Measurements from ENCODE around the gene POP5.

POP5 gene

DNA sequence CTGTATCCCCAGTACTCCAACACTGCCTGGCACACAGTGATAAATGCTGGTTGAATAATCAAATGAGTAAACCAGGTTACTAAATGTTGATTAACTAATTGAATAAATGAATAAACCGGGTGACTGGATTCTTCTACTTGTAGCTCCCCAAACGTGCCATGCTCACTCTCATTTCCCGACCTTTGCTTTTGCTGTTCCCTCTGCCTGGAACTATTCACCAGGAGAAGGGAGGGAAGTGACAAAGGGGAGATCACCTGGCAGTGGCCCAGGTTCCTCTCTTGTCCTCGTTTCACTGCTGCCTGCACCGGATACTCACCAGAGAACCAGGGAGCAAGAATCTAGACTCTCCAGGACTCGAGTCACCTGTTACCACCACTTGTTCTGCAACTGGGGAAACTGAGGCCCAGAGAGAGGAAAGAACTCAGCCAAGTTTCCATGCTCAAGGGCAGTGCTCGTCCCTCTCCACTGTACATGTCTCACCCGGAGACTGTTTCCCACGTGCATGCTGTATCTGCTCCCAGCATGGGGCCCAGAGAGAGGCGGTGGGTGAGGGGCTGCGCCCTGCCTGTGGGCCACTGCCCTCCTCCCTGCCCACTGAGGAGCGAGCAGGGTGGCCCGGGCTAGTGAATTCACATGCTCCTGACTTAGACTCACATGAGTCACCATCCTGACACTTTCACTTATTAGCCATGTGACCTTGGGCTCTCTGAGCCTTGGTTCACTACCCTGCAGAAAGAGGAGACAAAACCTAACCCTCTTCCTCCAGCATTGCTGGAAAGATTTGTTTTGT is 17.7 kb upstream of the POP5 start:
- H3K4me3 ChIP-seq (replicated peaks in 1 of 2; ENCODE audit: low read depth in 2 of 2, low read length in 2 of 2), result no peak overlapping the region
- DNase-seq (ENCODE audit: low read depth in 2 of 2), result peak; percentile 23 to 46
- TF ChIP-seq, protein P1, sequence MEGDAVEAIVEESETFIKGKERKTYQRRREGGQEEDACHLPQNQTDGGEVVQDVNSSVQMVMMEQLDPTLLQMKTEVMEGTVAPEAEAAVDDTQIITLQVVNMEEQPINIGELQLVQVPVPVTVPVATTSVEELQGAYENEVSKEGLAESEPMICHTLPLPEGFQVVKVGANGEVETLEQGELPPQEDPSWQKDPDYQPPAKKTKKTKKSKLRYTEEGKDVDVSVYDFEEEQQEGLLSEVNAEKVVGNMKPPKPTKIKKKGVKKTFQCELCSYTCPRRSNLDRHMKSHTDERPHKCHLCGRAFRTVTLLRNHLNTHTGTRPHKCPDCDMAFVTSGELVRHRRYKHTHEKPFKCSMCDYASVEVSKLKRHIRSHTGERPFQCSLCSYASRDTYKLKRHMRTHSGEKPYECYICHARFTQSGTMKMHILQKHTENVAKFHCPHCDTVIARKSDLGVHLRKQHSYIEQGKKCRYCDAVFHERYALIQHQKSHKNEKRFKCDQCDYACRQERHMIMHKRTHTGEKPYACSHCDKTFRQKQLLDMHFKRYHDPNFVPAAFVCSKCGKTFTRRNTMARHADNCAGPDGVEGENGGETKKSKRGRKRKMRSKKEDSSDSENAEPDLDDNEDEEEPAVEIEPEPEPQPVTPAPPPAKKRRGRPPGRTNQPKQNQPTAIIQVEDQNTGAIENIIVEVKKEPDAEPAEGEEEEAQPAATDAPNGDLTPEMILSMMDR (IDR thresholded peaks at IDR 0.05; ENCODE audit: low read depth, low read length), result no peak

DNA sequence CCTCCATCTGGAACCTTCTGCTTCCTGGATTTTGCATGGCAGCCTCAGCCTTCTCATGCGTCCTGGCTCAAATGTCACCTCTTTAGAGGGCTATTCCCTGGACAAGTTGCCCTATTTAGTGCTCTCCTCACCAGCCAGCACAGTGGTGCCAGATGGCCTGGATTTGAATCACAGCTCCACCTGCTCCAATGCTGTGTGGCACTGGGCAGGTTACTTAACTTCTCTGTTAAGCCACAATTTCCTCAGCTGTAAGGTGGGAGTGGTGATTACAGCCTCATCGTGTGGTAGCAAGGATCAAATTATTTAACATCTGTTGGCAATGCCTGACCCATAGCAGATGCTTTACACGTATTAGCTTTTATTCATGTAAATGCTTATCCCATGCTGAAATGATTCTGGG is 16.7 kb upstream of the POP5 start:
- no peak overlapping the region for H3K4me3 ChIP-seq (replicated peaks in 1 of 2; ENCODE audit: low read depth in 2 of 2, low read length in 2 of 2)
- TF ChIP-seq, protein P1 (IDR thresholded peaks at IDR 0.05; ENCODE audit: low read depth, low read length), result no peak
- no peak for DNase-seq (ENCODE audit: low read depth in 2 of 2)

DNA sequence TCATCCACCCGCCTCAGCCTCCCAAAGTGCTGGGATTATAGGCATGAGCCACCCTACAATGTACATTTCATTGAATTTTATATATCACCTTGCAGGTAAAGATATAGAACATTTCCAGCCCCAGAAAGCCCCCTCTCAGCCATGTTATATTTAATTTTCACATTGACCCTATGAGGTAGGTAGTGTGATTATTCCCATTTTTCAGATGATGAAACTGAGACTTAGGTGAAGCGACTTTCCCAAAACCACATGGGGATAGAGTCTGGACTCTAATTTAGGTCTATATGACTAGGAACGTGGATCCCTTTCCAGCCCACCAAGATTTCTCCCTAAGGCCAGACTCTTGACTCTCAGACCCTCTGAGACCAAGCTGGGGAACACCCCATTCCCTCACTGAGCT is 15.7 kb upstream of the POP5 start:
- H3K4me3 ChIP-seq (replicated peaks in 1 of 2; ENCODE audit: low read depth in 2 of 2, low read length in 2 of 2), result no peak overlapping the region
- DNase-seq (ENCODE audit: low read depth in 2 of 2), result no peak
- TF ChIP-seq, protein P1 (IDR thresholded peaks at IDR 0.05; ENCODE audit: low read depth, low read length), result no peak

DNA sequence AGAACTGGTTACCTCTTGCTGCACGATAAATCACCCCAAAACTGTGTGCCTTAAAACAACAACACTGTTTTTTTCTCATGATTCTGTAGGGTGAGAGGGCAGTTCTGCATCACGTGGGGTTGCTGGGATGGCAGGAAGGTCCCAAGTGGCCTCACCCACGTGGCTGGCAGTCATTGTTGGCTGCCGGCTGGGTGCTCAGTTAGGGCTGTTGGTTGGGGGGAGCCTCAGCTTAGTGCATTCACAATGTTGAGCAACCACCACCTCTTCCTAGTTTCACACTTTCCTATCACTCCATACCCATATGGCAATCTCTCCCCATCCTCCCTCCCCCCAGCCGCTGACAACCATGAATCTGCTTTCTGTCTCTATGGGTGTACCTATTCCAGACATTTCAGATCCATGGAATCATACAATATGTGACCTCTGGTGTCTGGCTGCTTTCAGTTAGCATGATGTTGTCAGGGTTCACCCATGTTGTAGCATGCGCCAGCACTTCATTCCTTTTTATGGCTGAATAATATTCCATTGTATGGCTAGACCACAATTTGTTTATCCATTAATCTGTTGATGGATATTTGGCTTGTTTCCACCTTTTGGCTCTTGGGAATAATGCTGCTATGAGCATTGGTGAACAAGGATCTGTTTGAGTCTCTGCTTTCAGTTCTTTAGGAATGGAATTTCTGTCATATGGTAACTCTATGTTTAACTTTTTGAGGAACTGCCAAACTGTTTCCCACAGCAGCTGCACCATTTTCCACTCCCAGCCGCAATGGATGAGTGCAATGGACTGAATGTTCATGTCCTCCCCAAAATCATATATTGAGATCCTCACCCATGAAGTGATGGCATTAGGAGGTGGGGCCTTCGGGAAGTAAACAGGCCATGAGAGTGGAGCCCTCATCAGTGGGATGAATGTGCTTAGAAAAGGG is 11.2 kb upstream of the POP5 start:
- no peak for DNase-seq (ENCODE audit: low read depth in 2 of 2)
- H3K4me3 ChIP-seq (replicated peaks in 1 of 2; ENCODE audit: low read depth in 2 of 2, low read length in 2 of 2), result no peak overlapping the region
- TF ChIP-seq, protein P1 (IDR thresholded peaks at IDR 0.05; ENCODE audit: low read depth, low read length), result no peak

DNA sequence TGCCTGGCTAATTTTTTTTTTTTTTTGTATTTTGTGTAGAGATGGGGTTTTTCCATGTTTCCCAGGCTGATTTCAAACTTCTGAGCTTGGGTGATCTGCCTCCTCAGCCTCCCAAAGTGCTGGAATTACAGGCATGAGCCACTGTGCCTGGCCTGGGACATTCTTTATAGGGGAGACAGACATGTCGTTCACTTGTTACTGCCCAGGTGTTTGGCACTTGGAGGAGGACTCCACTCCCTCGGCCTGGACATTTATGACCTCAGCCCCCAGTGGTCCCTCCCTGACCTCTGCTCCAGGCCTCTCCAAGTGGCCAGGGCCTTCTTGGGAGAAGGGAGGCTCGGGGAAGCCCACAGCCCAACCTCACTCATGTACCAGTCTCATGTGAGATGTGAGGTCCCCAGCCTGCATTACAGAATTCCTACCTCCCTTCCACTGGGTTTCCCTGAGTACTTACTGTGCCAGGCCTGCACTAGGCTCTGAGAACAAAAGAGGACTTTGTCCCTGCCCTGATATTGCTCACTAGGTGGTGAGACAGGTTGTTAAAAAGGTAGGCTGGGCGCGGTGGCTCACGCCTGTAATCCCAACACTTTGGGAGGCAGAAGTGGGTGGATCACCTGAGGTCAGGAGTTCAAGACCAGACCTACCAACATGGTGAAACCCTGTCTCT is 9.7 kb upstream of the POP5 start:
- DNase-seq (ENCODE audit: low read depth in 2 of 2), result no peak
- TF ChIP-seq, protein P1 (IDR thresholded peaks at IDR 0.05; ENCODE audit: low read depth, low read length), result no peak
- no peak overlapping the region for H3K4me3 ChIP-seq (replicated peaks in 1 of 2; ENCODE audit: low read depth in 2 of 2, low read length in 2 of 2)

All from cardiac fibroblast (primary cell).